HG02610 (cell line): ENCODE data around the gene MTREX.

Source experiments
- ATAC-seq: cut with Tn5 transposase; IDR thresholded peaks from one replicate; pipeline ENCODE4 v1.9.1; 2021; ENCODE audit warnings: mild to moderate bottlenecking, moderate library complexity; ENCODE audit not compliant: unreplicated experiment

The MTREX gene

DNA sequence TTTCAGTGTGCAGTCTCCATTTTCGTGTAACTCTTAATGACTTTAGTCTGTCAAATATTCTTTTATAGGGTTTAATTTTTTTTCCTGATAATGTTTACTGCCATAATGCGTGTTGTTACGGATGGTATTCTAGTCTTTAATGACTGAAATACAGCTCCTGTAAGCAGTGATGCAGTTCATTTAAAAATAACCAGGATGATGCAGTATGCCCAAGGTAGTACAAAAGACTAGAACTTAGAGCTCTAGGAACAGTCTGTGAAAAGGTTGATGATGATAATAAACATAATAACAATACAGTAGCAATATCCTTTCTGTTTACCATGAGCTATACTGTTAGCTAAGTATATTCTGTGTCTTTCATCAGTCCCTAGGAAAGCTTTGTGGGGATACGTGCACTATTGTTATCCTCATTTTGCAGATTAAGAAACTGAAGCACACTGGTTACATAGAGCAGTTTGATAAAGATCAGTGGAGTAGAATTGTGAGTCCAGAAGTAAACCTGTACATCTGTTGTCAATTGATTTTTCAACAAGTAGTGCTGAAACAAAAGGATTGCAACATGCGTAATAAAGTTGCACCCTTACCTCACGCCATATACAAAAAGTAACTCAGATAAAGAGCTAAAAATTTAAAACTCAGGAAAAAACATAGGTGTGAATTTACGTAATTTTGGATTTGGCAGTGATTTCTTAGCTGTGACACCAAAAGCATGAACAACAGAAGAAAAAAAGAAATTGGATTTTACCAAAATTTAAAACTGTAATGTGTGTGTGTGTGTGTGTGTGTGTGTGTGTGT lies 64.5 kb downstream of the MTREX start:
- no peak for ATAC-seq

- no peak for ATAC-seq
Observed at GRCh38 chr5:55377810-55378209, 70.0 kb downstream of the MTREX start.

GRCh38 chr5:55383254-55383653 lies 75.5 kb downstream of the MTREX start:
- ATAC-seq = no peak

DNA sequence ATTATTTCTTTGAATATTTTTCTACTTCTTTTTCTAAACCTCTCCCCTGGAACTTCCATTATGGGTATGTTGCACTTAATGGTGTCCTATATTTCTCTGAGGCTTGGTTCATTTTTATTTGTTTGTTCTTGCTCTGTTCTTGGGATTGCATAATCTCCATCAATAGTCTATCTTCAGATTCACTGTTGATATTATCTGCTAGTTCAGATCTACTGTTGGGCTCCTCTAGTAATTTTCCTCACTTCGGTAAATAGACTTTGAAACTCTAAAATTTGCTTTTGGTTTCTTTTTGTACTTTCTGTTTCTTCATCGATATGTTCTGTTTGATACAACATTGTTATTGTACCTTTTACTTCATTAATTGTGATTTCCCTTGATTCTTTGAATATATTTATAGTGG lies 76.3 kb downstream of the MTREX start:
- ATAC-seq = no peak

- no peak for ATAC-seq
Observed at GRCh38 chr5:55385227-55385626, 77.4 kb downstream of the MTREX start.

DNA sequence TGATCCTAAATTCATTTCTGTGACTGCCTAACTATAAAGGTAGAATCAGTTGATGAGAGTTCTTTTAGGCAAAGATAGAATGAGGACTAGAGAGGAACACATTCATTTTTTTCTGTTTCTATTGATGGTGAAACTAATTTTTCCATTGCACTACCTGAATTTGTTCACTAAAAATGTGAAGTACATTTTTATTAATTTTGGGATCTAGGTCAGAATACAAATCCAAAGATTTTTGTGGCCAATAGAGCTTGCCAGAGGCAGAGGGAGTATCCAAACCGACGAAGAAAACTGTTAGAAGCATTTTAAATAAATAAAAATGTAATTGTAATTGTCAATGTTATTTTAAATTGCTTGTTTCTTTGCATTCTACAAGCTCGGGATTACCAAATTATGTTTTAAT lies 78.1 kb downstream of the MTREX start:
- no peak for ATAC-seq

- no peak for ATAC-seq
Observed at GRCh38 chr5:55386356-55386755, 78.6 kb downstream of the MTREX start.

- ATAC-seq = no peak
Observed at GRCh38 chr5:55387865-55388264, 80.1 kb downstream of the MTREX start.

DNA sequence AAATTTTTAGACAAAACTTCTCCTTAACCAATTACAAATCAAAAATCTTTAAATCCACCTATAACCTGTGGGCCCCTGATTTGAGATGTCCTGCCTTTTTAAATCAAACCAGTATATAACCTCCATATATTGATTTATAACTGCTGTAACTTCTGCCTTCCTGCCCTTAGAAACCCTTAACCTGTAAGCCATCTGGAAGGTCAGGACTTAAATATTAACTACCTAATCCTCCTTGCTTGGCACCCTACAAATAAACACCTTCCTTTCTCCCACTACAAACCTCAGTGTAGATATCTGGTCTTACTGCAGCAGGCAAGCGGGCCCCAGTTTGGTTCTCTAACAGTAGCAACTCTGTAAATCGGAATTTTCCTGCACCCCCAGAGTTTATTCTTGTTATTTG lies 83.9 kb downstream of the MTREX start:
- no peak for ATAC-seq

GRCh38 chr5:55392669-55393068 lies 84.9 kb downstream of the MTREX start:
- ATAC-seq = no peak

- no peak for ATAC-seq
Observed at GRCh38 chr5:55393501-55394175, 85.8 kb downstream of the MTREX start.

DNA sequence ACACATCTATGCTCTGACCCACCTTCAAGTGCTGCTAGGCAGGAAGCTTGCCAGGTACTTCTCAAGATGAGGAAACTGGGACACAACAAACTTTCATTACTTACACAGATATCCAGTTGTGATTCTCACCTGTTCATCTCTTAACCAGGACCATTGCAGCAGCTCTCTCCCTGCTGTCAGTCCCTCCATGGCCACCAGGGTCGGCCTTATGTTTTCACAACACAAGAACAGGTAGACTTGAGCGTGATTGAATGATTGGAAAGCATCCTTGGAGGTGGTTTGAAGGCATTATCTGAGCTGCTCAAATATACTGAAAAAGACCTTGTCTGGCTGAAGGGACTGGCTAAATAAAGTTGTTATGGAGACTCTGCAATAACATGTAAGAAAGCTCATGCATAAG lies 94.4 kb downstream of the MTREX start:
- ATAC-seq = no peak

DNA sequence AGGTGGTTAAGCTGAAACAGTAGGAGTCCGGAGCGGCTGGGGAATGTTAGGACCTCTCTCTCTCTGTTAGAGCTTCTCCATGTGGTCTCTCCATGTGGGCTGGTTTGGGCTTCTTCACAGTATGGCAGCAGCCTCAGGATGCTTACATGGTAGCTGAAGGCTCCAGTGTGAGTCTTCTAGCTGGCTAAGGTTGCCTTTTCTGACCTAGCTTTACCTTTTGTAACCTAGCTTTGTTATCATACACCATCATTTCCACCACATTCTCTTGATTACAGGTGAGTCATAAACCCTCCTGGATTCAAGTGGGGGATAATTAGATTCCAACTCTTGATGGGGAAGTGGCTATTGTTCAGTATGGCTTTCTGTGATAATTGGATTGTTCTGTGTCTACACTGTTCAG lies 98.5 kb downstream of the MTREX start:
- ATAC-seq = no peak

- no peak for ATAC-seq
Observed at GRCh38 chr5:55407059-55407684, 99.4 kb downstream of the MTREX start.

- no peak for ATAC-seq
Observed at GRCh38 chr5:55407984-55408383, 100.2 kb downstream of the MTREX start.

DNA sequence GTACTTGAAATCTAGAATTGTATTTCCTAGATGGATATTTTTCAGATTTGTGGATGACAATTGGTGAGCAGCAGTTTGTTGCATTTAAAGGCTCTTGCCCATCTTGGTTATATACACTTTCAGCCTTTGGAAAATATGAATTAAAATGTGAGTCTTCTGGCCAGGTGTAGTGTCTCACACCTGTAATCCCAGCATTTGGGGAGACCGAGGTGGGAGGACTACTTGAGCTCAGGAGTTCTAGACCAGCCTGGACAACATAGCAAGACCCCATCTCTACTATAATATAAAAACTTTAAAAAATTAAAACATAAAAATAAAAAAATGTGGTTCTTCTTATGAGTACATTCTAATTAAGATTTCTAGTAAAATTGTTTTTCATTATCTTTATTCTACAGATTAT lies 102.0 kb downstream of the MTREX start:
- no peak for ATAC-seq

GRCh38 chr5:55410845-55411244 lies 103.1 kb downstream of the MTREX start:
- no peak for ATAC-seq

- no peak for ATAC-seq
Observed at GRCh38 chr5:55411876-55412275, 104.1 kb downstream of the MTREX start.

DNA sequence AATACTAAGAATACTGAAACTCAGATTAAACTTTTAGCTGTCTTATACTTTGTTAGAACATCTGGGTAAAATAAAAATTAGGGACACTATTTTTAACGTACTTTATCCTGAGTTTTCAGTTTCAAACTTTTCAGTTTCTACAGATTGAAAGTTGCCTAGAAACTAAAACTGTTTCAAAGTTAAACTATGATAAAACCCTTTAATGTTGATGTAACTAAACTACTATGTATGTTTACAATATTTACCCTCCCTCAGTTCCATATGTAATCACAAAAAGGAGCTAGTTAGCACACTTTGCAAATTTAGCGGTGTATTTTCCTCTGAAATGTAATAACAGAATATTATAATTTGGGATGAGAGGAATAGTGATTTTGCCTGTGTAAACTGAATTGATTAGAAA lies 105.9 kb downstream of the MTREX start:
- no peak for ATAC-seq

- ATAC-seq = no peak
Observed at GRCh38 chr5:55415071-55415470, 107.3 kb downstream of the MTREX start.

DNA sequence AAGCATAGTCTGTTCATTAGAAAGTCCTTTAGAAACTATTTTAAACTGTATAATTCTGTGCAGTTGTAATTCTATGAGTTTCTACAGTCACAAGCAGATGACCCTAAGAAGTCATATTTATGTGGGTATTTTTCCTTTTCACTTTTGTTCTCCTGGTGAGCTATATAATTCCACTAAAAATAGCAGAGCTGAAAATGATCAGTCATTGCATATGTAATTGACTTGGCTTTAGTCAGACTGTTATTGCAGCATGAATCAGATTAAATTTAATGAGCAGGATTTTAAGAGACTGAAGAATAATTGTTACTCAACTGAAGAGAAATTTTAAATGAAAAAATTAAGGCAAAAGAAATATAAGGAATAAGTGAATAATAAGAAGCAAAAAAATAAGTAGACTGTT lies 108.5 kb downstream of the MTREX start:
- ATAC-seq = no peak
